T-helper 2 cell treated with Interferon-gamma antibody and Interleukin-4, amounts not matched to agents 100 ng/mL and 5 ng/mL, for 36 hours (primary cell): ENCODE data around the gene S1PR3. TPM values are rescaled to one million over a fixed set of nuclear protein-coding genes. Genes with fewer than 3 reads are reported as not detected.

Source experiments
- intact Hi-C: fragments of 100-400 bp; cut with micrococcal nuclease; formaldehyde crosslinking; loops from one replicate; pipeline ENCODE4 v1.15.1; 2023
- total RNA-seq: library from RNA; stranded (reverse); gene quantifications from 2 replicates; pipeline ENCODE4 v1.2.3, GENCODE V29; 2022

S1PR3 gene
- total RNA-seq, 1 donor from 2014 or later, result 1.0 TPM

GRCh38 chr9:88966894-88967676 lies 24.2 kb upstream of the S1PR3 start:
- intact Hi-C loops, result no loop called here

DNA sequence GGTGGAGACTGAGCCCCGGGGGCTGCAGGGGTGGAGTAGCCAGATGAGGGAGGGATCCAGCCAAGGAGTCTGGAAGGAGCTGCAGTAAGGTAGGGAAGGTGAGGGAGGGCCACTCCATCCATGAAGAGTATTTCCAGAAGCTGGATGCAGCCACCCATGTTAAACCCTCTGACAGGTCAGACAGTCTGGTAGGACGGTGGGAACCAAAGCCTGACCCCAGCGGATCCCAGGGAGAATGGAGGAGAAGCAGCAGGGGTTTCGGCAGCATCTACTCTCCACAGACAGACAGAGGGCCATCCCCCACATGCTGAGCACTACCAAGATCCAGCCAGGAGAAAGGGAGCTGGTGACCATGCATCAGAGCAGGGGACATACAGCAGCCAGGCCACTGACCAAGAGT lies 22.5 kb upstream of the S1PR3 start:
- intact Hi-C loops, result no loop called here

DNA sequence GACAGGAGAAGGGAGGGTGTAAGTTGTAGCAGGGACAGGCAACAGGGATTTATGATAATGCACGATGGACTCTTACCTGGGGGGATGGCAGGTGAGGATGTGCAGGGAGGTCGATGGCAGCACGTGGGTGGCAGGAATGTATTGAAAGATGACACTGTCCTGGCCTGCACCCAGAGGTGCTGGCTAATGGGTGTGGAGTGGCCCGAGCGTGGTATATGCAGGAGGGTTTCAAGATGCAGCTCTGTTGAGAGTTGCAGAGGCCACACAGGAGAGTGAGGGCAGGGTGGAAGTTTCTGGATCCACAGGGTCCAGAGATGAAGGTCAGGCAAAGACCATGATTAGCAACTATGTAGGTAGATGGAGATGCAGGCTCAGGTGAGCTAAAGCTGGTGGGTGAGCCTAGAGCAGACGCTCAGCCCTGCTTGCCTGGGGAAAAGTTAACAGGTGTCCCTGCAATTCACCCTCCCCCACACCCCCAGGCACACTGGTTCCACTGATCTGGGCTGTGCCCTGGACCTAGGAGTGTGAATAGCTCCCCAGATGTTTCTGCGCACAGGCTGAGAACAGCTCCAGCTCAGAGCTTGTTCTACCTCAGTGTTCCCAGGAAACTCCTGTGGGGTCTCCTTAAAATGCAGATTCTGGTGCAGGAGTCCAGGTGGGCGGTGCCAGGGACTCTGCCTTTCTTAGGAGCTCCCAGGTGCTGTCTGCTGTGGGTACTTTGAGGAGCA lies 21.5 kb upstream of the S1PR3 start:
- intact Hi-C loops, result no loop called here

DNA sequence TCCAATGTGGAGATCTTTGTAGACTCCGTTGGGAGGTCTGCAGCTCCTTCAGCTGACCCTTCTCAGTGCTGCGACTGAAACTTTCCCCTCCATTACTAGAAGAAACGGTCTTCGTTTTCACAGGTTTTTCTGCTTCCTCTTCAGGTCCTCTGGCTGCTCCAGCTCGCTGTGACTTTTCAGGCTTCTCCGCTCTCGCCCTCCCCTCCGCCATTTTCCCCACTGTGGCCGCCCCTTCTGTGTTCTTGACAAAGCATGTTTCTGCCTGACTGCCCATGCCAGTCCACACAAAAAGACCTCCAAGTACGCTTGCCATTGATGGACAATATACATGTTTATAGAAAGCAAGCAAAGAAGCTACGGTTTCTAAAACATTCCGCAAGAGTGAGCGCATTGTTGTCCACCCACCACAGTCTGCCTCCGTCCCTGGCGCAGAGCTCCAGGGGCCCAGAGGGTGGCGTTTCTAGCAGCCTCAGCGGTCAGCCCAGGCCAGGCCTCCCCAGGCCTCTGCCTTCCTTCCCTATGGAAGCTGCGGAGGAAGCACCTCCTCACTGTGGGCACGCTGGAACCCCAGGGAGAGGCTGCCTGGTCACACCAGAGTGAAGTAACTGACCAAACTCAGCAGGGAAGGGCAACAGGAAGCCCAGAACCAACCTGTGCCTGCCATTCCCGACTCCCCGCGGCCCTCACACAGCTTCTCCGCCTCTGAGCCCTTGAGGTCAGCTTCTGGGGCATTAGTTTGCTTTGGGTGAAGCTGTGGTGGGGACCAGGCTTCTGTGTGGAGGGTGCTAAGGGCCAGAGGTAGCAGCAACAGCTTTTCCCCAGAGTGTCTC lies 19.9 kb upstream of the S1PR3 start:
- intact Hi-C loops, result no loop called here

- intact Hi-C loops, result no loop called here
Observed at GRCh38 chr9:88972401-88972800, 18.9 kb upstream of the S1PR3 start.

DNA sequence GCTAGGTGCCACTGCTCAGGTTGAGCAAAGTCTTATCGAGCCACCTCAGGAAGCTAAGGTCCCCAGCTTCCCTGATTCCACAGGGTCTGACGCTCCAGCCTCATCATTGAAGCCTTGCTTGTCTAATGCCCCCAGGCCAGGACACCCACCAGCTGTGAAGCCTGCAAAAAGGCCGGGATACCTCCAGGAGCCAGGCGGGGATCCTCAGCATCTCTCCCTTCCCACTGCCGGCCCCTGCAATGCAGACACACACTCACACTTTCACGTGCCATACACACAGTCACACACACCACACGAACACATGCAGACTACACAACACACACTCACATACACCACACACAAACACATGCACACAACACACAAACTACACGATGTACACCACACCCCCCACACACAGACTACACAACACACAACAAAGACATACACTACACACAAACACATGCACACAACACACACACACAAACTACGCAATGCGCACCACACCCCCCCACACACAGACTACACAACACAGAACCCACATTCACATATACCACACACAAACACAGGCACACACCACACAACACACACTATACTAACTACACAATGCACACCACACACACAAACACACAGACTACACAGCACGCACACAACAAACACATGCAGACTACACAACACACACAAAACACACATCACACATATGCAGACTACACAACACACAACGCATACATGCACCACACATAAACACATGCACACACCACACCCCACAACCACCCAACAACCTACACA lies 17.8 kb upstream of the S1PR3 start:
- intact Hi-C loops, result no loop called here

GRCh38 chr9:88974641-88975040 lies 16.6 kb upstream of the S1PR3 start:
- intact Hi-C loops, result no loop called here

GRCh38 chr9:88975966-88976889 lies 15.0 kb upstream of the S1PR3 start:
- intact Hi-C loops, result no loop called here

DNA sequence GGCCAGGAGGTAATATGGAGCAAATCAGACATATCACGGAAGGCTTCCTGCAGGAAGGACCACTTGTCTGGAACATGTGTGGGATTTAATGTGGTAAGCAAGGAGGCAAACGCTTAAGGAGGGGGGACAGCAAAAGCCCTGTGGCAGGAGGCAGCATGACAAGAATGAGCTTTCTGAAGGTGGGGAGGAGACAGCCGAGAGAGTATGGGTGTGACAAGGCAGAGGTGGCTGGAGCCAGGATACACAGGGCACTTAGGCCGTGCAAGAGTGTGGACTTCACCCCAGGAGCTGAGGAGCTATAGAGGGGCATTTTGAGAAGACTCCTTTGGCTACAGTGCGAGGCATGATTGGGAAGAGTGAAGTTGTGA lies 14.4 kb upstream of the S1PR3 start:
- intact Hi-C loops, result no loop called here

DNA sequence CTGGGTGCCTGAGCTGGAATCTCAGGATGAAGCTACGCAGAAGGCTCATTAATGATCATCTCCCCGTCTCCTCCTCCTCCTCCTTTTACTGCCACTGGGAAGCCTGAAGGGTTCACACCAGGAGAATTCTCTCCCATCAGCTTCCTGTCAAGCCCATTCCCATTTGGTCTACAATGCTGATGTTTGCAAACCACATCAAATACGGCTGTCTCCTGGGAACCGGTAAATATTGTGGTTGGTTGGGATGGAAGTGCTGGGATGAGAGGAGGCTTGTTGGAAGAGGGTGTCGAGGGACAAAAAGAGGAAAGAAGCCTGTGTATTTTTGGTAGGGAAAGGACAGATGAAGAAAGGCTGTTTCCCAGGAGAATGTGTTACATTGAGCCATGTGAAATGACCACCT lies 13.2 kb upstream of the S1PR3 start:
- intact Hi-C loops, result no loop called here

DNA sequence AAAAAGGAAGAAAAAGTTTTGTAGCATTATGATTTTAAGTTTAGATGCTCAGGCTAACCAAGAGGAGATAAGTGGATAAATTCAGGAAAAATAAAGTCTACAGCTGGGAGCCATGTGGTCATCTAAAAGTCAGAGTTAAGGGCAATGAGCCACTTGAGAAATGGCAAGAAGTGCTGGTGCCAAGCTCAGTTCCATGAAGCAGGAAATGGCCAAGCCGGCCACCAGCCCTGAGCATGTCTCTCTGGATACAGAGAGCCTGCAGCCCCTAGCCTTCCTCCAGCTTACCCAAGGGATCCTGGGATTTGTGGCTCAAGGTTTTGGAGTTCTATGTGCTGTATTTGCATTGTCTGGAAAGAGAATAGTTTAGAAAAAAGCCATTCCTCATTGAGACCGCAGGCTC lies 12.2 kb upstream of the S1PR3 start:
- intact Hi-C loops, result no loop called here

DNA sequence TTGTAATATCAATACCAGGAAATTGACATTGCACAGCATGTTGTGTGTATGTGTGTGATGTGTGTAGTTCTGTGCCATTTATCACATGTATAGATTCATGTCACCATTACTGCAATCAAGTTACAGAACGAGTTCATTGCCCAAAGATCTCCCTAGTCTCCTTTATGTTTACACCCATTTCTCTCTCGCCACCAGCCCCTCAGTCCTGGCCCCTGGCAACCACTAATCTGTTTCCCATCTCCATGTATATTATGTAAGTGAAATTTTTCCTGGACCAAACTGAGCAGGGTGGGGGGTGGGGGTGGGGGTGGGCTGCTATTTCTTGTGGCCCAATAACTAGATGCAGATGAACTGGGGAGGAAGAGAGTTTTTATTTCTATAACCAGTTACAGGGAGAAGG lies 11.5 kb upstream of the S1PR3 start:
- intact Hi-C loops, result no loop called here

GRCh38 chr9:88980740-88981203 lies 10.5 kb upstream of the S1PR3 start:
- intact Hi-C loops, result no loop called here

DNA sequence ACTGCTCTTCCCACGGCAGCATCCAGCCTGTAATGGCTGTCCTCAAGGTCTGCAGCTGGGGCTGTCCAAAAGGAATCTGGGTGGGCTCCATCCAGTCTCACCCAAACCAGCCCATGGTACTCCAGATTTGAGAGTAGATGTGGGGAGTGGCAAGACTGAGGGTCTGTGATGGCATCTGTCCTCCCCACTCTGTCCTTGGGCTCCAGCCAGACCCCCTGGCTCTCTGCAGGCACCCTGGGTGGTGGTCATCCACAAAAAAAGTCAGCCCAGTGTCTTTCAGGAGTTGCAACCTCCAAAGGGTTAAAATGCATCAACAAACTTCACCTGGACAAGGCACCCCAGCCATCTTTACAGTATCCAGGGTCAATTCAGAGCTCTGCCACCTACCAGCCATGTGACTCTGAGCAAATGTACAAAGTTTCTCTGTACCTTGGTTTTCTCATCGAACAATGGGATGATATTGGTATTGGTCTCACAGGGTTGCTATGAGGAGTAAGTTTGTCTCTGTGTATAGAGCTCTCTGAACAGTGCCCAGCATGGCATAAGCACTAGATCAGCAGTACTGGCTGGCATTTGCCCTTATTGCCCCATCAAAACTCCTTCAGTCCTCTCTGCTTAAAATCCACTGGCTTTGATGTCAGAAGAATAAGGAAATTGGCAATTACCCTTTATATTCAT lies 7.3 kb upstream of the S1PR3 start:
- intact Hi-C loops, result no loop called here

DNA sequence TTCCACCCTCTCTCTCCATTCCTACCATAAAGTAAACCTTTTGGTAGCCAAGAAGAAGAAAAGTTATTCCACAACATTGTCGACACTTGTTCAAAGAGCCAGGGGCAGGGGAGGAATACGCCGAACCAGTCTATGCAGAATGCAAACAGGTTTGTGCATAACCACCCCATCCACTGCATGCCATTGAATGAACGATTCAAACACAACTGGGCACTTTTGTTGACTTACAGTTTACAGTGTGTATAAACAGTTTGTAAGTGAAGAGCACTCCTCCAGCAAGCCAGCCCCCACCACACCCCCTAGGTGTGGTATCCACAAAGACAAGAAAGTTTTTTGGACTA lies 6.8 kb upstream of the S1PR3 start:
- intact Hi-C loops, result no loop called here

GRCh38 chr9:88985616-88986015 lies 5.7 kb upstream of the S1PR3 start:
- intact Hi-C loops, result loop anchor here (5.0 kb wide), 1 partner anchor 33 kb away; no protein-coding TSS in a partner anchor

GRCh38 chr9:88986776-88987175 lies 4.5 kb upstream of the S1PR3 start:
- intact Hi-C loops, result loop anchor here (5.0 kb wide), 1 partner anchor 34 kb away; no protein-coding TSS in a partner anchor

GRCh38 chr9:88987661-88988060 lies 3.6 kb upstream of the S1PR3 start:
- intact Hi-C loops, result loop anchor here (2.0 to 5.0 kb wide), 2 partner anchors 35 to 65 kb away; no protein-coding TSS in a partner anchor
